CD4-positive, CD25-positive, alpha-beta regulatory T cell (primary cell): Measurements from ENCODE around the gene SEC14L1. TPM values are rescaled to one million over a fixed set of nuclear protein-coding genes. Genes with fewer than 3 reads are reported as not detected.
A peak's percentile ranks its signal among the peaks of the same experiment; 100 is the strongest.

Experiments used
- ATAC-seq, 2 donors: fragments of 150-1000 bp; cut with Tn5 transposase; one replicate each; pipeline ENCODE4 v1.10.0; 2021; ENCODE audit warnings: low read depth in 2 of 2, moderate number of reproducible peaks in 2 of 2, moderate library complexity in 1 of 2
- DNase-seq, 3 donors: peaks; one replicate each; pipeline versions ENCODE4 v3.0.0 to v3.0.0-alpha.2; 2012 to 2022; ENCODE audit warnings: mixed read lengths in 1 of 3
- H3K27ac ChIP-seq: one replicate; pipeline ENCODE4 v1.7.0; 2013; ENCODE audit warnings: mild to moderate bottlenecking, low read length; ENCODE audit not compliant: insufficient read depth, poor library complexity, severe bottlenecking
- H3K27me3 ChIP-seq: one replicate; pipeline ENCODE4 v1.7.0; 2013; ENCODE audit warnings: low read length; ENCODE audit not compliant: control insufficient read depth, insufficient read depth
- H3K36me3 ChIP-seq: one replicate; pipeline ENCODE4 v1.7.0; 2013; ENCODE audit warnings: mild to moderate bottlenecking, low read length, moderate library complexity; ENCODE audit not compliant: control insufficient read depth, insufficient read depth
- H3K4me1 ChIP-seq: 2 replicates; pipeline ENCODE4 v1.7.0; 2013; ENCODE audit warnings: mild to moderate bottlenecking, low read length; ENCODE audit not compliant: insufficient read depth, control insufficient read depth, poor library complexity, severe bottlenecking
- H3K4me3 ChIP-seq: one replicate; pipeline ENCODE4 v1.7.0; 2013; ENCODE audit warnings: low read depth, mild to moderate bottlenecking, low read length, moderate library complexity
- H3K9me3 ChIP-seq, 2 experiments: 1 replicate in 1 of 2; 2 replicates in 1 of 2; pipeline ENCODE4 v1.7.0; 2013; ENCODE audit warnings: low read length in 2 of 2, mild to moderate bottlenecking in 1 of 2, moderate library complexity in 1 of 2; ENCODE audit not compliant: control insufficient read depth in 2 of 2
- H3K27ac Mint-ChIP-seq, 3 donors: one replicate each; pipeline ENCODE4 v1.8.0; 2020 to 2022; ENCODE audit warnings: mild to moderate bottlenecking in 3 of 3, mixed read lengths in 3 of 3, moderate library complexity in 2 of 3
- H3K27me3 Mint-ChIP-seq: one replicate; pipeline ENCODE4 v1.8.0; 2022; ENCODE audit warnings: mild to moderate bottlenecking, mixed read lengths
- H3K36me3 Mint-ChIP-seq: one replicate; pipeline ENCODE4 v1.8.0; 2020; ENCODE audit warnings: mixed read lengths
- H3K4me1 Mint-ChIP-seq, 4 donors: one replicate each; pipeline ENCODE4 v1.8.0; 2020 to 2022; ENCODE audit warnings: mixed read lengths in 4 of 4, mild to moderate bottlenecking in 1 of 4
- H3K4me3 Mint-ChIP-seq, 4 donors: one replicate each; pipeline ENCODE4 v1.8.0; 2020 to 2022; ENCODE audit warnings: mild to moderate bottlenecking in 4 of 4, mixed read lengths in 4 of 4, moderate library complexity in 3 of 4
- H3K9me3 Mint-ChIP-seq, 7 donors: one replicate each; pipeline ENCODE4 v1.8.0; 2020 to 2022; ENCODE audit warnings: mixed read lengths in 7 of 7, mild to moderate bottlenecking in 3 of 7, moderate library complexity in 2 of 7
- polyA plus RNA-seq, 4 donors: library from polyadenylated mRNA; unstranded; fragments of 300-500 nt; fragmentation: Illumina TruSeq; gene quantifications; one replicate each; pipeline ENCODE4 v1.2.3, GENCODE V29; 2021
- total RNA-seq: library from RNA; stranded (reverse); gene quantifications from one replicate; pipeline ENCODE4 v1.2.3, GENCODE V29; 2022

SEC14L1 gene
- total and polyA plus RNA-seq, 5 donors from 2014 or later = 13.2 to 143 (median 20.5) TPM

DNA sequence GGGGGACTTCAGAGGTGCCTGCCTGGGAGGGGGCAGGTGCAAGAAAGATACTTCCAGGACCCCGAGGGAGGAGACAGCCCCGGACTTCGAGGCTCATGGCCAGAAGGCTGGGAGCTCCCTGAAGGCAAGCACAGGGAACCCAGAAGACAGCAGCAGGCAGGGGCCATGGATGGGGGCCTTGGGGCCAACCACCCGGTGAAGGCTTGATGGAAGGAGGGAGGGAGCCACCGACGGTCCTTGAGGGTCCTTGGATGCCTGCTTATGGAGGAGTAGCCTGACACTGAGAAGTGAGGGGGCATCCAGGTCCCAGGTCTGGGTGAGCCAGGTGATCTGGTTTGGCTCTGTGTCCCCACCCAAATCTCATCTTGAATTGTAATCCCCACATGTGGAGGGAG is 89.7 kb downstream of the SEC14L1 start:
- DNase-seq (no peak), ATAC-seq (no peak)
- H3K27ac ChIP-seq = no peak overlapping the region
- Mint-ChIP-seq H3K9me3 (peaks cover 0 to 2% (median 0%) of the 10 kb centered on the region in 7 donors), H3K36me3 (no peaks in the 10 kb centered on the region), H3K27ac (no peak overlapping the region), H3K27me3 (no peaks in the 10 kb centered on the region), H3K4me1 (peaks cover 0 to 9% (median 0%) of the 10 kb centered on the region in 4 donors), H3K4me3 (no peak overlapping the region)
- H3K4me3 ChIP-seq = no peak overlapping the region
- no peaks in the 10 kb centered on the region for H3K9me3 ChIP-seq
- peaks cover 4% of the 10 kb centered on the region for H3K4me1 ChIP-seq
- no peaks in the 10 kb centered on the region for H3K36me3 ChIP-seq
- no peaks in the 10 kb centered on the region for H3K27me3 ChIP-seq

DNA sequence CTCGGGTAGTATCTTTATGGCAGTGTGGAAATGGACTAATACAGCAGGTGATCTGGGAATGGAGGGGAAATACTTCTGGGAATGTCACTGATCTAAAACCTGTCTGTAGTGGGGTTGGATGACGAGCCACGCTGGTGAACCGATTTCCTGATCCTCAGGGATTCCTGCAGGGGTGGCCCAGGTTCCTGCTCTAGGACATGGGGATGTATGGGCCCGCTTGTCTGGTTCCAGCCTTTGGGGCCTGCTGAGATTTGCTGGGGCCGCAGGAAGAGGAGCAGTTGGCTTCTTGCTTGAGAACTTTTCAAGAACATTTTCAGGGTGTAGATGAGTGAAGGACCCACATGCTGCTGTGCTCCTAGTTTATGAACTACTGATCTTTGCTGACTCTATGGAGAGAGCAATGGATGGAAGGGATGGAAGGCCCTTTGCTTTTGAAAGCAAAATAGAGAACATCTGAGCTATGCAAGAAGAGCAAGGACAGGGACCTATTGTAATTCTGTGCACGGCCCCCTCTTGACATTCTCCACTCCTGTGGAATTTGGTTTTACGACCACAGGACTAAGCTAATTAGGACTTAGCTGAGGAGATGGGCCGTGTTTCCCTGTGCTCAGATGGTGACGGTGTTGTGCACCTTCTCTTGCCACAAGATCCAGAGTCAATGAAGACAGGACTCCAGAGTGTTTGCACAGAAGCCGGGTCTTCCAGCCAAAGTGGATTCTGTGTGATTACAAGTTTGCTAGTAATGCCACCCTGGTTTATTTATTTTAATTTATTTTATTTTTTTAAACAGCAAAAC is 90.5 kb downstream of the SEC14L1 start:
- no peaks in the 10 kb centered on the region for H3K36me3 ChIP-seq
- peaks cover 1% of the 10 kb centered on the region for H3K27me3 Mint-ChIP-seq
- H3K4me3 ChIP-seq = no peak overlapping the region
- ATAC-seq = no peak
- no peak for DNase-seq
- H3K4me1 ChIP-seq = peaks cover 6% of the 10 kb centered on the region
- H3K27ac Mint-ChIP-seq = peak overlapping the region in 1 of 3 donors; percentile 22
- peaks cover 0 to 15% (median 0%) of the 10 kb centered on the region in 4 donors for H3K4me1 Mint-ChIP-seq
- H3K9me3 ChIP-seq = no peaks in the 10 kb centered on the region
- no peaks in the 10 kb centered on the region for H3K9me3 Mint-ChIP-seq
- no peaks in the 10 kb centered on the region for H3K36me3 Mint-ChIP-seq
- H3K27ac ChIP-seq = no peak overlapping the region
- no peak overlapping the region for H3K4me3 Mint-ChIP-seq
- H3K27me3 ChIP-seq = no peaks in the 10 kb centered on the region

DNA sequence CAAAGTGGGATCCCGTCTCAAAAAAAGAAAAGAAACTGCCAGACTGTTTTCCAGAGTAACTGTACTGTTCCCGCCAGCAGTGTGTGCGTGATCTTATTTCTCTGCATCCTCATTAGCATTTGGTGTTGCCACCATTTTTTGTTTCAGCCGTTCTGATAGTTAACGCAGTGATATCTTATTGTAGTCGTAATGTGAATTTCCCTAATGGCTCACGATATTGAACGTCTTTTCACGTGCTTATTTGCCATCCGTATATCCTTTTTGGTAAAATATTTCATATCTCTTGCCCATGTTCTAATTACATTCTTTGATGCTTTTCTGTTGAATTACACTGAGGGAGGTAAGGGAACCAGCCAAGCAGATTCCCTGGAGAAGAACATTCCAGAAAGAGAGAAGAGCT is 92.4 kb downstream of the SEC14L1 start:
- H3K36me3 Mint-ChIP-seq = no peaks in the 10 kb centered on the region
- H3K9me3 Mint-ChIP-seq = peaks cover 0 to 2% (median 0%) of the 10 kb centered on the region in 7 donors
- no peak overlapping the region for H3K27ac ChIP-seq
- H3K36me3 ChIP-seq = no peaks in the 10 kb centered on the region
- peaks cover 6% of the 10 kb centered on the region for H3K4me1 ChIP-seq
- no peaks in the 10 kb centered on the region for H3K9me3 ChIP-seq
- no peak for DNase-seq
- H3K4me1 Mint-ChIP-seq = peaks cover 0 to 15% (median 0%) of the 10 kb centered on the region in 4 donors
- no peaks in the 10 kb centered on the region for H3K27me3 ChIP-seq
- ATAC-seq = no peak
- no peak overlapping the region for H3K27ac Mint-ChIP-seq
- H3K4me3 Mint-ChIP-seq = no peak overlapping the region
- H3K27me3 Mint-ChIP-seq = peaks cover 6% of the 10 kb centered on the region
- H3K4me3 ChIP-seq = no peak overlapping the region

DNA sequence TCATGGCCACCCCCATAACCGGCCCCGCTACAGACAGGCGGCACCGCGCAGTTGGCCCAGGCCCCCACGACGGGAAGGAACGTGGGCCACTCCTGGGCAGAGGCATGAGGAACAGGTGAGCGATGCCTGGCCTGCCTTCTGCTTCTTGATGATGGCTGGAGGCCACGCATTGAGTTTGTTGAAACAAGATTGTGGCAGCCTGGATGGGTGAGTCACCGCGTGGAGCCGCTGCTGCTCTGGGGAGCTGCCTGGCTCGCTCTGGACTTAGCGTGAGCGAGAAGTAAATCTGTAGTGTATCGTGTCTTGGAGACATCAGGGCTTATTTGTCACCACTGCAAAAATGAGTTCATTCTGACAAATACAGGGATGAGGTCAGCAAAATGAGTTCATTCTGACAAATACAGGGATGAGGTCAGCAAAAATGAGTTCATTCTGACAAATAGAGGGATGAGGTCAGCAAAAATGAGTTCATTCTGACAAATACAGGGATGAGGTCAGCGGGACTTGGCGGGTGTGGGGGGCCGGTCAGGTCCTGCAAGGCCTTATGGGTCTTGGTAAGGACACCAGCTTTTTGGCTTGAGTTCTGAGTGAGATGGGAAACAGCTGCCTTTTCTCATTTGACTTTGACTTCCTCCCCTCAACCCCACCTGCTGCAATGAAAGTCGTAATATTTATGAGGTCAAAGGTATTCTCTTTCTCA is 93.0 kb downstream of the SEC14L1 start:
- ATAC-seq = no peak
- no peak overlapping the region for H3K27ac ChIP-seq
- no peak overlapping the region for H3K4me3 Mint-ChIP-seq

DNA sequence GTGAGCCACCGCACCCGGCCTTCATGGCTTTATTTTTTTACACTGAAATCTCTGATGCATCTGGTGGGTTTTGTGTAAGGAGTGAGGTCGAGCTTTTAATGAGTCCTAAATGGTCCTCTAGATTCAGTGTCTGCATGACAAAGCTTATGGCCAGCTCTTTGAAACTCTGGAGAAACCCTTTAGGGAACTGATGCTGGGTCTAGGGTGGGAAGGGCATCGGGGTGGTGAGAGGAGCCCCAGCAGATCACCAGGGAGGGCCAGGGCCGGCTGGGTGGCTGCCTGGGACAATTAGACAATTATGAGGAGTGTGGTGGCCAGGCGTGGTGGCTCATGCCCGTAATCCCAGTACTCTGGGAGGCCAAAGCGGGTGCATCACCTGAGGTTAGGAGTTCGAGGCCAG is 93.9 kb downstream of the SEC14L1 start:
- H3K27me3 ChIP-seq = no peaks in the 10 kb centered on the region
- no peak overlapping the region for H3K27ac ChIP-seq
- ATAC-seq (no peak), DNase-seq (no peak)
- Mint-ChIP-seq H3K27me3 (peaks cover 10% of the 10 kb centered on the region), H3K4me3 (peak overlapping the region in 1 of 4 donors; percentile 41), H3K4me1 (peaks cover 0 to 15% (median 0%) of the 10 kb centered on the region in 4 donors), H3K36me3 (no peaks in the 10 kb centered on the region), H3K27ac (peak overlapping the region in 1 of 3 donors; percentile 46), H3K9me3 (peaks cover 0 to 2% (median 0%) of the 10 kb centered on the region in 7 donors)
- H3K4me1 ChIP-seq = peaks cover 6% of the 10 kb centered on the region
- no peaks in the 10 kb centered on the region for H3K36me3 ChIP-seq
- H3K9me3 ChIP-seq = no peaks in the 10 kb centered on the region
- H3K4me3 ChIP-seq = no peak overlapping the region

More for the DNA sequence above, 93.0 kb downstream of the SEC14L1 start:
- Mint-ChIP-seq H3K36me3 (no peaks in the 10 kb centered on the region), H3K27ac (no peak overlapping the region), H3K4me1 (peaks cover 0 to 15% (median 0%) of the 10 kb centered on the region in 4 donors), H3K27me3 (peaks cover 10% of the 10 kb centered on the region), H3K9me3 (peaks cover 0 to 2% (median 0%) of the 10 kb centered on the region in 7 donors)
- Histone ChIP-seq H3K27me3 (no peaks in the 10 kb centered on the region), H3K9me3 (no peaks in the 10 kb centered on the region), H3K4me1 (peaks cover 6% of the 10 kb centered on the region), H3K36me3 (no peaks in the 10 kb centered on the region), H3K4me3 (no peak overlapping the region)
- DNase-seq = no peak

DNA sequence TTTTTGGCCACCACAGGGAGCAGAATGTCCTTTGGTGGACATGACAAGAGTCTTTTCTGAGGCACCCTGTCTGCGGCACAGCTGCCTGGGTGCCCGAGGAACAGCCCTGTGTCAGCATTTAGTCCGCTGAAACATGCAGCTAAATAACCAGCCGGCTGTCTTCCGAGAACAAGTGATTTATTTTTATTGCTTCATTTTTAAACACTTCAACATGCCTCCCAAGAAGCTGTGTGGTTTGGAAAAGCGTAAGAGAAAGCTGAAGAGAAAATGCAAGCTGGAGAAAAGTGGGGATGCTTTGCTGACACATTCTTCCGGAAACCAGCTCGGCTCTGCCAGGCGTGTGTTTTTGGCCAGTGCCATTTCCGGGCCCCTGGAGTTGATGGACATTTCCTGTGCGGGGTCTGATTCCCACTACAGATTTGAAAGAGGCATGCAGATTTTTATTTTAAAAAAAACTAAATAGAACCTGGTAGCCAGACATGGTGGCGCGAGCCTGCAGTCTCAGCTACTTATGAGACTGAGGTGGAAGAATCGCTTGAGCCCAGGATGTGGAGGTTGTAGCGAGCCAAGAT is 94.7 kb downstream of the SEC14L1 start:
- Mint-ChIP-seq H3K27ac (no peak overlapping the region), H3K9me3 (peaks cover 0 to 2% (median 0%) of the 10 kb centered on the region in 7 donors)
- no peaks in the 10 kb centered on the region for H3K9me3 ChIP-seq

DNA sequence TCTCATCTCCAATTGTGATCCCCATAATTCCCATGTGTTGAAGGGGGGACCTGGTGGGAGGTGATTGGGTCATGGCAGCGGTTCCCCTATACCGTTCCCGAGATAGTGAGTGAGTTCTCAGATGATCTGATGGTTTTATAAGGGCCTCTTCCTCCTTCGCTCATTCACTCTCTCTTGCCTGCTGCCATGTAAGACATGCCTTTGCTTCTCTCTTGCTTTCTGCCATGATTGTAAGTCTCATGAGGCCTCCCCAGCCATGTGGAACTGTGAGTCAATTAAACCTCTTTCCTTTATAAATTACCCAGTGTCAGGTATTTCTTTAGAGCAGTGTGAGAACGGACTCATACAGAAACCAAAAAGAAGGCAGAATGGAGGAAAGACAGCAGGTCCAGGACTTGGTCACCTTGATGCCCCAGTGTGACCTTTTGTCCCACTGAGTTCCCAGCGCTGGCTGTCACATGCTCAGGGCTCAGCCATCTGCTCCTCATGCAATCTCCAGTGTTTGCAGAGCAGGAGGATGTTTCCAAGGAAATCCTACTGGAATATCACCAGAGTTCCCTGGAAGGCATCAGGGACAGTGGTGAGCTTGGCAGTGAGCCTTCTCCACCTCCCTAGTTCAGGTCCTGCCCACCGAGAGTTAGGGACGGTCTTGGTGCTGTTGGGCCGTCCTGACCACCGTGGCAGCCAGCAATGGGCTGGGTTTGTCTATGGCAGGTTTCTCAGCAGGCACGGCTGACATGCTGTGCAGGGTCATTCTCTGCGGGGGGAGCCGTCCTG is 96.7 kb downstream of the SEC14L1 start:
- Histone ChIP-seq H3K4me3 (no peak overlapping the region), H3K9me3 (no peaks in the 10 kb centered on the region), H3K27ac (no peak overlapping the region), H3K4me1 (peaks cover 6% of the 10 kb centered on the region), H3K36me3 (no peaks in the 10 kb centered on the region), H3K27me3 (no peaks in the 10 kb centered on the region)
- peaks cover 0 to 2% (median 0%) of the 10 kb centered on the region in 7 donors for H3K9me3 Mint-ChIP-seq
- no peak overlapping the region for H3K4me3 Mint-ChIP-seq
- peak overlapping the region in 1 of 3 donors; percentile 35 for H3K27ac Mint-ChIP-seq
- H3K4me1 Mint-ChIP-seq = peaks cover 0 to 15% (median 0%) of the 10 kb centered on the region in 4 donors
- no peak for DNase-seq
- no peaks in the 10 kb centered on the region for H3K36me3 Mint-ChIP-seq
- H3K27me3 Mint-ChIP-seq = peaks cover 13% of the 10 kb centered on the region
- no peak for ATAC-seq

More for the DNA sequence above, 94.7 kb downstream of the SEC14L1 start:
- DNase-seq = peak in 1 of 3 donors; percentile 67
- peaks cover 6% of the 10 kb centered on the region for H3K4me1 ChIP-seq
- H3K27me3 Mint-ChIP-seq = peaks cover 10% of the 10 kb centered on the region
- H3K36me3 ChIP-seq = no peaks in the 10 kb centered on the region
- H3K4me1 Mint-ChIP-seq = peaks cover 0 to 15% (median 0%) of the 10 kb centered on the region in 4 donors
- no peak overlapping the region for H3K27ac ChIP-seq
- H3K4me3 ChIP-seq = peak overlapping the region; percentile 50
- H3K4me3 Mint-ChIP-seq = peak overlapping the region in 3 of 4 donors; percentile 36 to 68 (median 60)
- ATAC-seq = peak in 1 of 2 donors; percentile 25
- H3K27me3 ChIP-seq = no peaks in the 10 kb centered on the region
- no peaks in the 10 kb centered on the region for H3K36me3 Mint-ChIP-seq
